ENCODE results near the gene RNF213.

Gene RNF213

GRCh38 chr17:80384078-80384960, 123.7 kb downstream of the RNF213 start:
- Histone ChIP-seq H3K4me3 (ENCODE audit: low read depth in 1 of 2, low read length in 2 of 2) (no peak overlapping the region), H3K4me1 (ENCODE audit: insufficient read depth, low read length) (no peaks in the 10 kb centered on the region), H3K9ac (ENCODE audit: low read length) (no peak overlapping the region), H3K36me3 (ENCODE audit: insufficient read depth, low read length) (peaks cover 90% of the 10 kb centered on the region), H3K9me3 (ENCODE audit: low read length) (no peaks in the 10 kb centered on the region), H3K27me3 (ENCODE audit: control insufficient read depth in 1 of 2, insufficient read depth in 2 of 2, low read length in 2 of 2) (no peaks in the 10 kb centered on the region), H3K27ac (ENCODE audit: low read depth, low read length) (no peak overlapping the region)

- Histone ChIP-seq H3K27ac (ENCODE audit: low read depth, low read length) (no peak overlapping the region), H3K9me3 (ENCODE audit: low read length) (no peaks in the 10 kb centered on the region), H3K27me3 (ENCODE audit: control insufficient read depth in 1 of 2, insufficient read depth in 2 of 2, low read length in 2 of 2) (no peaks in the 10 kb centered on the region), H3K4me3 (ENCODE audit: low read depth in 1 of 2, low read length in 2 of 2) (no peak overlapping the region), H3K36me3 (ENCODE audit: insufficient read depth, low read length) (peaks cover 90% of the 10 kb centered on the region), H3K4me1 (ENCODE audit: insufficient read depth, low read length) (no peaks in the 10 kb centered on the region), H3K9ac (ENCODE audit: low read length) (no peak overlapping the region)
Observed at GRCh38 chr17:80385046-80385445, 124.4 kb downstream of the RNF213 start.

GRCh38 chr17:80386341-80386740, 125.7 kb downstream of the RNF213 start:
- Histone ChIP-seq H3K9ac (ENCODE audit: low read length) (no peak overlapping the region), H3K4me1 (ENCODE audit: insufficient read depth, low read length) (no peaks in the 10 kb centered on the region), H3K9me3 (ENCODE audit: low read length) (no peaks in the 10 kb centered on the region), H3K36me3 (ENCODE audit: insufficient read depth, low read length) (peaks cover 81% of the 10 kb centered on the region), H3K27ac (ENCODE audit: low read depth, low read length) (no peak overlapping the region), H3K4me3 (ENCODE audit: low read depth in 1 of 2, low read length in 2 of 2) (no peak overlapping the region), H3K27me3 (ENCODE audit: control insufficient read depth in 1 of 2, insufficient read depth in 2 of 2, low read length in 2 of 2) (no peaks in the 10 kb centered on the region)

- H3K27ac ChIP-seq (ENCODE audit: low read depth, low read length), result no peak overlapping the region
- H3K27me3 ChIP-seq (ENCODE audit: control insufficient read depth in 1 of 2, insufficient read depth in 2 of 2, low read length in 2 of 2), result no peaks in the 10 kb centered on the region
- no peaks in the 10 kb centered on the region for H3K9me3 ChIP-seq (ENCODE audit: low read length)
- H3K4me1 ChIP-seq (ENCODE audit: insufficient read depth, low read length), result no peaks in the 10 kb centered on the region
- H3K4me3 ChIP-seq (ENCODE audit: low read depth in 1 of 2, low read length in 2 of 2), result no peak overlapping the region
- H3K36me3 ChIP-seq (ENCODE audit: insufficient read depth, low read length), result peaks cover 78% of the 10 kb centered on the region
- no peak overlapping the region for H3K9ac ChIP-seq (ENCODE audit: low read length)
Observed at GRCh38 chr17:80387071-80387470, 126.4 kb downstream of the RNF213 start.

- Histone ChIP-seq H3K4me3 (ENCODE audit: low read depth in 1 of 2, low read length in 2 of 2) (no peak overlapping the region), H3K4me1 (ENCODE audit: insufficient read depth, low read length) (no peaks in the 10 kb centered on the region), H3K36me3 (ENCODE audit: insufficient read depth, low read length) (peaks cover 82% of the 10 kb centered on the region), H3K9ac (ENCODE audit: low read length) (no peak overlapping the region), H3K27me3 (ENCODE audit: control insufficient read depth in 1 of 2, insufficient read depth in 2 of 2, low read length in 2 of 2) (no peaks in the 10 kb centered on the region), H3K27ac (ENCODE audit: low read depth, low read length) (no peak overlapping the region), H3K9me3 (ENCODE audit: low read length) (no peaks in the 10 kb centered on the region)
Observed at GRCh38 chr17:80388175-80388574, 127.5 kb downstream of the RNF213 start.

GRCh38 chr17:80388601-80389000, 127.9 kb downstream of the RNF213 start:
- Histone ChIP-seq H3K4me1 (ENCODE audit: insufficient read depth, low read length) (no peaks in the 10 kb centered on the region), H3K9me3 (ENCODE audit: low read length) (no peaks in the 10 kb centered on the region), H3K27ac (ENCODE audit: low read depth, low read length) (no peak overlapping the region), H3K9ac (ENCODE audit: low read length) (no peak overlapping the region), H3K36me3 (ENCODE audit: insufficient read depth, low read length) (peaks cover 82% of the 10 kb centered on the region), H3K27me3 (ENCODE audit: control insufficient read depth in 1 of 2, insufficient read depth in 2 of 2, low read length in 2 of 2) (no peaks in the 10 kb centered on the region), H3K4me3 (ENCODE audit: low read depth in 1 of 2, low read length in 2 of 2) (no peak overlapping the region)

- Histone ChIP-seq H3K4me3 (ENCODE audit: low read depth in 1 of 2, low read length in 2 of 2) (no peak overlapping the region), H3K9me3 (ENCODE audit: low read length) (no peaks in the 10 kb centered on the region), H3K4me1 (ENCODE audit: insufficient read depth, low read length) (no peaks in the 10 kb centered on the region), H3K27ac (ENCODE audit: low read depth, low read length) (no peak overlapping the region), H3K9ac (ENCODE audit: low read length) (no peak overlapping the region), H3K36me3 (ENCODE audit: insufficient read depth, low read length) (peaks cover 82% of the 10 kb centered on the region), H3K27me3 (ENCODE audit: control insufficient read depth in 1 of 2, insufficient read depth in 2 of 2, low read length in 2 of 2) (no peaks in the 10 kb centered on the region)
Observed at GRCh38 chr17:80389011-80389995, 128.7 kb downstream of the RNF213 start.

GRCh38 chr17:80393241-80393890, 132.7 kb downstream of the RNF213 start:
- no peak overlapping the region for H3K9ac ChIP-seq (ENCODE audit: low read length)
- H3K4me3 ChIP-seq (ENCODE audit: low read depth in 1 of 2, low read length in 2 of 2), result no peak overlapping the region
- no peaks in the 10 kb centered on the region for H3K4me1 ChIP-seq (ENCODE audit: insufficient read depth, low read length)
- H3K27ac ChIP-seq (ENCODE audit: low read depth, low read length), result no peak overlapping the region
- H3K36me3 ChIP-seq (ENCODE audit: insufficient read depth, low read length), result peaks cover 49% of the 10 kb centered on the region
- H3K9me3 ChIP-seq (ENCODE audit: low read length), result no peaks in the 10 kb centered on the region
- H3K27me3 ChIP-seq (ENCODE audit: control insufficient read depth in 1 of 2, insufficient read depth in 2 of 2, low read length in 2 of 2), result no peaks in the 10 kb centered on the region

- Histone ChIP-seq H3K4me3 (ENCODE audit: low read depth in 1 of 2, low read length in 2 of 2) (no peak overlapping the region), H3K4me1 (ENCODE audit: insufficient read depth, low read length) (no peaks in the 10 kb centered on the region), H3K9ac (ENCODE audit: low read length) (no peak overlapping the region), H3K9me3 (ENCODE audit: low read length) (no peaks in the 10 kb centered on the region), H3K27ac (ENCODE audit: low read depth, low read length) (no peak overlapping the region), H3K27me3 (ENCODE audit: control insufficient read depth in 1 of 2, insufficient read depth in 2 of 2, low read length in 2 of 2) (no peaks in the 10 kb centered on the region), H3K36me3 (ENCODE audit: insufficient read depth, low read length) (peaks cover 43% of the 10 kb centered on the region)
Observed at GRCh38 chr17:80393961-80394360, 133.3 kb downstream of the RNF213 start.

- Histone ChIP-seq H3K4me3 (ENCODE audit: low read depth in 1 of 2, low read length in 2 of 2) (no peak overlapping the region), H3K27ac (ENCODE audit: low read depth, low read length) (no peak overlapping the region), H3K4me1 (ENCODE audit: insufficient read depth, low read length) (no peaks in the 10 kb centered on the region), H3K9ac (ENCODE audit: low read length) (no peak overlapping the region), H3K36me3 (ENCODE audit: insufficient read depth, low read length) (peaks cover 35% of the 10 kb centered on the region), H3K9me3 (ENCODE audit: low read length) (no peaks in the 10 kb centered on the region), H3K27me3 (ENCODE audit: control insufficient read depth in 1 of 2, insufficient read depth in 2 of 2, low read length in 2 of 2) (no peaks in the 10 kb centered on the region)
Observed at GRCh38 chr17:80394629-80395216, 134.1 kb downstream of the RNF213 start.
